HepG2 (cell line): Measurements from ENCODE around the gene EXPH5. TPM values are rescaled to one million over a fixed set of nuclear protein-coding genes. Genes with fewer than 3 reads are reported as not detected.

Experiments
- ATAC-seq: fragments of 200-7000 bp; cut with Tn5 transposase; 3 replicates; pipeline ENCODE4 v1.9.1; 2020; ENCODE audit warnings: mild to moderate bottlenecking, moderate library complexity
- BruUV-seq: library from RNA; stranded (reverse); fragments of 400-500 nt; replicated peaks from 2 replicates; lab custom pipeline; 2021; lab: Mats Ljungman, UMichigan
- CTCF ChIA-PET: fragments of 300-600 bp; formaldehyde crosslinking; extraction: SDS; loops from one replicate; lab custom pipeline; 2021; ENCODE audit warnings: low total read pairs, inconsistent platforms, low intra/inter-chr PET ratio; lab: Yijun Ruan, JAX
- POLR2A ChIA-PET: fragments of 350-600 bp; sonication (Branson Sonifier 250); formaldehyde crosslinking; loops from one replicate; lab custom pipeline; 2020; ENCODE audit warnings: antibody characterized with exemption, inconsistent platforms; lab: Yijun Ruan, JAX
- DNase-seq: peaks from one replicate; pipeline ENCODE4 v3.0.0-alpha.2; 2015; ENCODE audit warnings: low spot score
- FAIRE-seq: peaks from 3 replicates; lab custom pipeline; 2011; peaks lifted over from hg19 to GRCh38; lab: Jason Lieb, UNC
- H2AFZ ChIP-seq: one replicate; pipeline ENCODE4 v1.6.1; 2011; ENCODE audit warnings: low read length, inconsistent platforms
- H3K27ac ChIP-seq: fragments of 300-600 bp; 3 replicates; pipeline ENCODE4 v1.8.0; 2011; ENCODE audit warnings: mixed run types, mild to moderate bottlenecking, mixed read lengths, low read length, inconsistent platforms; ENCODE audit not compliant: insufficient read depth; ENCODE audit errors: extremely low read length
- H3K27me3 ChIP-seq, 2 experiments: fragments of 200-600 bp in 1 of 2; 2 replicates in 1 of 2; 3 replicates in 1 of 2; pipeline versions ENCODE4 v1.6.0 to v1.8.0; 2011; ENCODE audit warnings: low read length in 2 of 2, mild to moderate bottlenecking in 2 of 2, moderate library complexity in 2 of 2, inconsistent platforms in 1 of 2; ENCODE audit not compliant: insufficient read depth in 2 of 2, control insufficient read depth in 1 of 2
- H3K36me3 ChIP-seq, 2 experiments: fragments of 200-600 bp in 1 of 2; replicated peaks in 1 of 2; 2 replicates in 1 of 2; 3 replicates in 1 of 2; pipeline versions ENCODE4 v1.5.1 to v1.8.0; 2011; ENCODE audit warnings: low read length in 2 of 2, inconsistent platforms in 1 of 2; ENCODE audit not compliant: insufficient read depth in 2 of 2, control insufficient read depth in 1 of 2
- H3K4me1 ChIP-seq: 2 replicates; pipeline ENCODE4 v1.5.1; 2012; ENCODE audit warnings: low read length, inconsistent platforms; ENCODE audit not compliant: insufficient read depth
- H3K4me2 ChIP-seq: 2 replicates; pipeline ENCODE4 v1.6.0; 2011; ENCODE audit warnings: low read depth, low read length, inconsistent platforms
- H3K4me3 ChIP-seq, 3 experiments: fragments of 200-600 bp in 1 of 3; sonication (generic), shearing (Covaris generic) in 1 of 3; replicated peaks in 1 of 3; 2 replicates each; pipeline ENCODE4 v1.5.1; 2011 to 2016; ENCODE audit warnings: low read length in 3 of 3, inconsistent platforms in 2 of 3, low read depth in 2 of 3, mild to moderate bottlenecking in 2 of 3, control low read depth in 1 of 3, mixed read lengths in 1 of 3; ENCODE audit not compliant: insufficient read depth in 1 of 3
- H3K79me2 ChIP-seq: one replicate; pipeline ENCODE4 v1.6.1; 2011; ENCODE audit warnings: low read length, inconsistent platforms; ENCODE audit not compliant: insufficient read depth
- H3K9ac ChIP-seq: 2 replicates; pipeline ENCODE4 v1.6.0; 2011; ENCODE audit warnings: mild to moderate bottlenecking, low read depth, low read length, inconsistent platforms; ENCODE audit not compliant: insufficient read depth
- H3K9me3 ChIP-seq: 2 replicates; pipeline ENCODE4 v1.5.1; 2012; ENCODE audit warnings: mild to moderate bottlenecking, low read length
- H4K20me1 ChIP-seq: 2 replicates; pipeline ENCODE4 v1.6.0; 2011; ENCODE audit warnings: inconsistent platforms, mild to moderate bottlenecking, low read length, moderate library complexity; ENCODE audit not compliant: insufficient read depth
- BCL3 ChIP-seq: sonication (generic); formaldehyde crosslinking; IDR thresholded peaks from 2 replicates; pipeline ENCODE4 v1.5.1; 2020; ENCODE audit warnings: mild to moderate bottlenecking, missing genetic modification reagents, moderate library complexity
- MIXL1 ChIP-seq: IDR thresholded peaks from 2 replicates; pipeline ENCODE4 v1.6.1; 2016
- SMC3 ChIP-seq: IDR thresholded peaks from 2 replicates; pipeline ENCODE4 v1.6.1; 2011; ENCODE audit warnings: low read length, improper control_type of control experiment
- TIGD3 ChIP-seq: sonication (generic); formaldehyde crosslinking; IDR thresholded peaks from 2 replicates; pipeline ENCODE4 v1.5.1; 2020; ENCODE audit warnings: mild to moderate bottlenecking, missing genetic modification reagents, borderline replicate concordance
- ZEB1 ChIP-seq: IDR thresholded peaks from 2 replicates; pipeline ENCODE4 v1.6.1; 2012; ENCODE audit warnings: mild to moderate bottlenecking, low read depth, inconsistent platforms; ENCODE audit not compliant: insufficient replicate concordance
- ZNF329 ChIP-seq: sonication (generic); formaldehyde crosslinking; IDR thresholded peaks from 2 replicates; pipeline ENCODE4 v1.9.0; 2021; ENCODE audit warnings: low read depth, mild to moderate bottlenecking, missing genetic modification reagents
- ZNF570 ChIP-seq: sonication (generic); formaldehyde crosslinking; IDR thresholded peaks from 2 replicates; pipeline ENCODE4 v1.4.0; 2020; ENCODE audit warnings: mild to moderate bottlenecking, missing genetic modification reagents, borderline replicate concordance
- ZNF674 ChIP-seq: sonication (generic); formaldehyde crosslinking; IDR thresholded peaks from 2 replicates; pipeline ENCODE4 v1.5.0; 2020; ENCODE audit warnings: low read depth, mild to moderate bottlenecking, missing genetic modification reagents
- ZZZ3 ChIP-seq: sonication (generic); formaldehyde crosslinking; IDR thresholded peaks from 2 replicates; pipeline ENCODE4 v1.4.0; 2020; ENCODE audit warnings: missing genetic modification reagents, mild to moderate bottlenecking, borderline replicate concordance
- WGBS: methylation state at CpG from one replicate; pipeline ENCODE4 v1.1.6; 2017; ENCODE audit warnings: low lambda C conversion rate; 5-methylcytosine and 5-hydroxymethylcytosine counted together
- in situ Hi-C: cut with HindIII; loops from 2 replicates; pipeline ENCODE4 v1.10.0; 2017; ENCODE audit warnings: low pct_unique_long_range_greater_than_20kb; ENCODE audit not compliant: extremely low pct_ligation_motif_present
- intact Hi-C: fragments of 100-400 bp; cut with micrococcal nuclease; formaldehyde crosslinking; loops from one replicate; pipeline ENCODE4 v1.10.0; 2022; ENCODE audit not compliant: unreplicated experiment
- polyA plus RNA-seq, 8 experiments: library from polyadenylated mRNA; depleted of rRNA in 3 of 8; stranded (reverse) in 7 of 8; unstranded in 1 of 8; fragments of >200 nt; fragmentation: Illumina TruSeq in 4 of 8; extraction: Trizol in 4 of 8; gene quantifications; 2 replicates each; pipeline versions ENCODE4 v1.2.1 to v1.2.3, GENCODE V29; 2011 to 2016; ENCODE audit warnings: low read depth in 4 of 8, missing spikeins in 1 of 8, mixed read lengths in 1 of 8; ENCODE audit not compliant: insufficient read depth in 1 of 8
- total RNA-seq, 5 experiments: library from RNA; depleted of rRNA; stranded (reverse); fragments of >200 nt; fragmentation: Illumina TruSeq; extraction: Trizol; gene quantifications; 2 replicates each; pipeline ENCODE4 v1.2.3, GENCODE V29; 2016; ENCODE audit warnings: low read depth in 1 of 5

Gene EXPH5
- total and polyA plus RNA-seq, 2 of the 13 experiments (the other 11 are each of a cell fraction or from before 2014, with no cell fraction given), result under 0.01 to 0.02 TPM

- in situ Hi-C loops (no loop called here), intact Hi-C loops (no loop called here)
- BruUV-seq, result no TSS peak
- no peaks in the 10 kb centered on the region for H3K36me3 ChIP-seq
- TF ChIP-seq ZNF674 (CRISPR knock-in tag) (no peak), SMC3 (no peak), ZNF570 (no peak), ZZZ3 (CRISPR knock-in tag) (no peak), ZNF329 (CRISPR knock-in tag) (no peak), ZEB1 (no peak), BCL3 (no peak), MIXL1 (CRISPR knock-in tag) (no peak), TIGD3 (CRISPR knock-in tag) (no peak)
- H3K27ac ChIP-seq, result no peak overlapping the region
- ATAC-seq (no peak), FAIRE-seq (no peak), DNase-seq (no peak)
- no peak overlapping the region for H2AFZ ChIP-seq
- no peaks in the 10 kb centered on the region for H4K20me1 ChIP-seq
- no peaks in the 10 kb centered on the region; a peak in 1 of 5 replicates for H3K27me3 ChIP-seq
- no peak overlapping the region for H3K4me3 ChIP-seq
- 18% methylated on average over 3 of the region's 3 CpGs for WGBS
- no peaks in the 10 kb centered on the region for H3K9me3 ChIP-seq
- CTCF ChIA-PET, result no interaction called here
- POLR2A ChIA-PET, result no interaction called here
- H3K4me2 ChIP-seq, result no peak overlapping the region
- no peak overlapping the region for H3K9ac ChIP-seq
- H3K79me2 ChIP-seq, result no peaks in the 10 kb centered on the region
- no peaks in the 10 kb centered on the region for H3K4me1 ChIP-seq
Measured at GRCh38 chr11:108549319-108549885, 44.2 kb downstream of the EXPH5 start.
